OCI-LY3 (cell line): ENCODE data around the gene GMCL1.

ENCODE experiments used
- CTCF ChIP-seq: fragments of 200-600, 300-600 bp; sonication (generic); IDR thresholded peaks from 2 replicates; pipeline ENCODE4 v1.5.1; 2014; ENCODE audit warnings: antibody characterized with exemption, low read length, low read depth
- EZH2phosphoT487 ChIP-seq: fragments of 200-600 bp; shearing (Covaris generic); IDR thresholded peaks from 2 replicates; pipeline ENCODE4 v1.6.1; 2018; ENCODE audit warnings: antibody characterized with exemption, mixed run types, low read depth

DNA sequence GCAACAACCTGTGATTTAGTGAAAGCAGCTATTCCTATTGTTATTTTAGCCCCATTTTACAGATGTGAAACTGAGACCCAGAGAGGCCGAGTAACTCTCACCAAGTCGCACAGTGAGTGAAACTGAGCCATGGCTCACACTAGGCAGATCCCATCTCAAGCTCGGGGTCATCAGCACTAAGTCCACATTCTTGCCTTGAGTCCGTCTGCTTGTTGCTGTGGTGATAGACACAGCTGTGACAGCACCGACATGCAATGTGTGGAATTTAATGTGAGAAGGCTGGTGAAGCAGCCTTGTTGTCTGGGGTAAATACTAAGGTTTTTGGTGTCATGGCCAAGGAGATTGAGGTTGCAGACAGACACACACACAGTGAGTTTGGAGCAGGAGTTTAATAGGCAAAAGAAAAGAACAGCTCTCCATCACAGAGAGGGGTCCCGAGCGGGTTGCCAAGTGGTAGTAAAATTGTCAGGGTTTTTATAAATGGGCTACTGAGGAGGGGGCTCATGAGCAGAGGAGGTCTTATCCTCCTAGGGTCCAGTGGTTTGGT, 40.2 kb upstream of the GMCL1 start:
- TF ChIP-seq CTCF, result no peak
- TF ChIP-seq EZH2phosphoT487, result no peak
